ENCODE data around the gene INPP5D. TPM values are rescaled to one million over a fixed set of nuclear protein-coding genes. Genes with fewer than 3 reads are reported as not detected.

Gene INPP5D
- total and polyA plus RNA-seq, 2 of the 13 experiments (the other 11 are each of a cell fraction or from before 2014, with no cell fraction given) = 16.7 to 18.0 TPM

DNA sequence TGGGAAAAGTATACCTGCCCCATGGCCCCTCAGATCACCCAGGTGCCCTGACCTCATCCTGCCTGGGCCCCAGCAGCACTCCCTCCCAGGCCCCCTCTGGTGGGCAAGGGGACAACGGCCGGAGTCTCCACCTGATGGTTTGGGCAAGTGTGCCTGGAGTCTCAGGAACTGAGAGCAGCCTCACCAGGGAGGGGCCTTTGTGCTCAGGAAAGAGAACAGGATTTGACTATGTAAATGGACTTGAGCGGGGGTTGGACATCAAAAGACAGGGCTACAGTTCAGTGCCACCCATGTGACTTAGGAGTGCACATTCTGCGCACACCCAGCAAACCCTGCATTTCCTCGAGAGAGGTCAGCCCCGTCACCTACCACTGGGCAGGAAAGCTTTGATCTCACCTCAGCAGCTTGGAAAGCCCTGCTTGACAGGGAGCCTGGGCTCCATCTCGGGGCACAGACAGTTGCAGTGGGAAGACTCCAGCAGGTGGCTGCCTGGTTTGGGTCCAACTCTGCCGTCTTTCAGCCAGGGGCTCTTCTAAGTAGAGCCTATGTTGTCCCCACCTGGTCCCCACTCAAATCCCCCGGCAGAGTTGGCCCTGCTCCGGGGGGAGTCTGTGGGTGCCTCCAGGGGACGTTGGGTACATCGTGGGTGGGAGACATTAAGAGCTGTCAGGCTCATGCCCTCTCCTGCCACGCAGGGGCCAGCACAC, 3.3 kb downstream of the INPP5D start:
- Histone ChIP-seq H3K27ac (ENCODE audit: extremely low read length, insufficient read depth, low read length) (peak overlapping the region; percentile 82), H3K36me3 (replicated peaks in 1 of 2; ENCODE audit: control insufficient read depth in 1 of 2, insufficient read depth in 2 of 2, low read length in 2 of 2) (no peaks in the 10 kb centered on the region), H4K20me1 (ENCODE audit: insufficient read depth, low read length) (0 out of 2 replicates have a peak, but pooled peaks cover 3% of the 10 kb centered on the region), H3K27me3 (ENCODE audit: control insufficient read depth in 1 of 2, insufficient read depth in 2 of 2, low read length in 2 of 2) (no peaks in the 10 kb centered on the region; a peak in 1 of 5 replicates), H3K4me2 (ENCODE audit: low read depth, low read length) (peak overlapping the region; percentile 97), H3K9me3 (ENCODE audit: low read length) (no peaks in the 10 kb centered on the region), H3K4me3 (replicated peaks in 1 of 3; ENCODE audit: insufficient read depth in 1 of 3, low read depth in 2 of 3, low read length in 3 of 3) (peak overlapping the region; percentile 66 to 87 (median 80); a peak in 5 of 6 replicates), H3K9ac (ENCODE audit: insufficient read depth, low read depth, low read length) (peak overlapping the region; percentile 72), H3K79me2 (ENCODE audit: insufficient read depth, low read length) (no peaks in the 10 kb centered on the region), H2AFZ (ENCODE audit: low read length) (no peak overlapping the region), H3K4me1 (ENCODE audit: insufficient read depth, low read length) (peaks cover 90% of the 10 kb centered on the region)
- in situ Hi-C loops (cut with HindIII; ENCODE audit: extremely low pct_ligation_motif_present, low pct_unique_long_range_greater_than_20kb) = no loop called here
- CTCF ChIA-PET (ENCODE audit: low intra/inter-chr PET ratio, low total read pairs) = interaction anchor here (0.9 to 1.0 kb wide), 2 partner anchors 9 to 22 kb away, joined by 4 read pairs; no protein-coding TSS in a partner anchor
- WGBS (ENCODE audit: low lambda C conversion rate) = 9% methylated on average over 7 of the region's 13 CpGs
- ATAC-seq (peak; percentile 62), DNase-seq (ENCODE audit: low spot score) (peak; percentile 96), FAIRE-seq (peak; percentile 81)
- POLR2A ChIA-PET = interaction anchor here (1.0 to 2.8 kb wide), 6 partner anchors 12 to 206 kb away, joined by 3 to 10 read pairs (median 4); partner anchors contain the start of gene NGEF
- intact Hi-C loops (cut with micrococcal nuclease; ENCODE audit: unreplicated experiment) = loop anchor here (1.0 to 5.0 kb wide), 5 partner anchors 22 to 188 kb away; partner anchors contain the start of genes ATG16L1 and NGEF
- no TSS peak for BruUV-seq (replicated peaks)
- TF ChIP-seq, protein P1, sequence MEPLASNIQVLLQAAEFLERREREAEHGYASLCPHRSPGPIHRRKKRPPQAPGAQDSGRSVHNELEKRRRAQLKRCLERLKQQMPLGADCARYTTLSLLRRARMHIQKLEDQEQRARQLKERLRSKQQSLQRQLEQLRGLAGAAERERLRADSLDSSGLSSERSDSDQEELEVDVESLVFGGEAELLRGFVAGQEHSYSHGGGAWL (CRISPR knock-in tag; IDR thresholded peaks at IDR 0.05) = no peak
- peak; percentile 99 for TF ChIP-seq ERF (CRISPR knock-in tag; IDR thresholded peaks at IDR 0.05)
- no peak; the same call in 1 of the 2 replicates for TF ChIP-seq KDM4B (CRISPR knock-in tag; IDR thresholded peaks at IDR 0.05)
- TF ChIP-seq ZNF558 (CRISPR knock-in tag; IDR thresholded peaks at IDR 0.05; ENCODE audit: borderline replicate concordance) = peak; percentile 67; the same call in 1 of the 2 replicates
- peak; percentile 93 for TF ChIP-seq ZNF747 (CRISPR knock-in tag; IDR thresholded peaks at IDR 0.05; ENCODE audit: borderline replicate concordance)
- 0 out of 2 replicates have a peak, but pooled peaks have one; percentile 17 for TF ChIP-seq ZNF709 (CRISPR knock-in tag; IDR thresholded peaks at IDR 0.05)
- no peak for TF ChIP-seq RELA (CRISPR knock-in tag; IDR thresholded peaks at IDR 0.05)
- peak; percentile 71; the same call in 1 of the 2 replicates for TF ChIP-seq ZNF644 (CRISPR knock-in tag; IDR thresholded peaks at IDR 0.05; ENCODE audit: low read depth)
- TF ChIP-seq, protein P2, sequence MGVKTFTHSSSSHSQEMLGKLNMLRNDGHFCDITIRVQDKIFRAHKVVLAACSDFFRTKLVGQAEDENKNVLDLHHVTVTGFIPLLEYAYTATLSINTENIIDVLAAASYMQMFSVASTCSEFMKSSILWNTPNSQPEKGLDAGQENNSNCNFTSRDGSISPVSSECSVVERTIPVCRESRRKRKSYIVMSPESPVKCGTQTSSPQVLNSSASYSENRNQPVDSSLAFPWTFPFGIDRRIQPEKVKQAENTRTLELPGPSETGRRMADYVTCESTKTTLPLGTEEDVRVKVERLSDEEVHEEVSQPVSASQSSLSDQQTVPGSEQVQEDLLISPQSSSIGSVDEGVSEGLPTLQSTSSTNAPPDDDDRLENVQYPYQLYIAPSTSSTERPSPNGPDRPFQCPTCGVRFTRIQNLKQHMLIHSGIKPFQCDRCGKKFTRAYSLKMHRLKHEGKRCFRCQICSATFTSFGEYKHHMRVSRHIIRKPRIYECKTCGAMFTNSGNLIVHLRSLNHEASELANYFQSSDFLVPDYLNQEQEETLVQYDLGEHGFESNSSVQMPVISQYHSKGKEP (CRISPR knock-in tag; IDR thresholded peaks at IDR 0.05) = no peak; the same call in 1 of the 2 replicates
- TF ChIP-seq POGZ (CRISPR knock-in tag; IDR thresholded peaks at IDR 0.05) = peak; percentile 80
- TF ChIP-seq, protein P3, sequence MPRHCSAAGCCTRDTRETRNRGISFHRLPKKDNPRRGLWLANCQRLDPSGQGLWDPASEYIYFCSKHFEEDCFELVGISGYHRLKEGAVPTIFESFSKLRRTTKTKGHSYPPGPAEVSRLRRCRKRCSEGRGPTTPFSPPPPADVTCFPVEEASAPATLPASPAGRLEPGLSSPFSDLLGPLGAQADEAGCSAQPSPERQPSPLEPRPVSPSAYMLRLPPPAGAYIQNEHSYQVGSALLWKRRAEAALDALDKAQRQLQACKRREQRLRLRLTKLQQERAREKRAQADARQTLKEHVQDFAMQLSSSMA (CRISPR knock-in tag; IDR thresholded peaks at IDR 0.05) = no peak; the same call in 1 of the 2 replicates
- TF ChIP-seq ZNF547 (CRISPR knock-in tag; IDR thresholded peaks at IDR 0.05) = peak; percentile 91
- no peak for TF ChIP-seq CAMTA2 (CRISPR knock-in tag; IDR thresholded peaks at IDR 0.05; ENCODE audit: borderline replicate concordance)
- TF ChIP-seq, protein P4, sequence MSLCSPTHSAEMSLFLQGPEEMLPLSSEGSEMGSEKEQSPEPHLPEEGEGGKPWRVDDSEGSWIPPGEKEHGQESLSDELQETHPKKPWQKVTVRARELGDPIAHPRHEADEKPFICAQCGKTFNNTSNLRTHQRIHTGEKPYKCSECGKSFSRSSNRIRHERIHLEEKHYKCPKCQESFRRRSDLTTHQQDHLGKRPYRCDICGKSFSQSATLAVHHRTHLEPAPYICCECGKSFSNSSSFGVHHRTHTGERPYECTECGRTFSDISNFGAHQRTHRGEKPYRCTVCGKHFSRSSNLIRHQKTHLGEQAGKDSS (CRISPR knock-in tag; IDR thresholded peaks at IDR 0.05; ENCODE audit: borderline replicate concordance, low read depth) = peak; percentile 45; the same call in 1 of the 2 replicates
- peak; percentile 87; the same call in 1 of the 2 replicates for TF ChIP-seq MEF2D (CRISPR knock-in tag; IDR thresholded peaks at IDR 0.05)
- TF ChIP-seq CREM (IDR thresholded peaks at IDR 0.05) = peak; percentile 77
- no peak for TF ChIP-seq CREM (CRISPR knock-in tag; IDR thresholded peaks at IDR 0.05)
- TF ChIP-seq NBN (conservative IDR thresholded peaks at IDR 0.05) = no peak
- peak; percentile 79 for TF ChIP-seq JUND (CRISPR knock-in tag; IDR thresholded peaks at IDR 0.05)
- no peak; the same call in none of the 2 replicates for TF ChIP-seq ZNF12 (CRISPR knock-in tag; IDR thresholded peaks at IDR 0.05)
